Stimulated activated CD4-positive, alpha-beta T cell treated with anti-CD3 and anti-CD28 coated beads, Interleukin-1b, Interleukin-23, amount 100 ng/mL, for 4 hours (primary cell): ENCODE results near the gene KCNN3.
A peak's percentile ranks its signal among the peaks of the same experiment; 100 is the strongest.

Source experiments
- DNase-seq, 2 donors: peaks; one replicate each; pipeline ENCODE4 v3.0.0-alpha.2; 2020; ENCODE audit warnings: low read depth in 2 of 2

Gene KCNN3

GRCh38 chr1:154793685-154794084, 76.4 kb downstream of the KCNN3 start:
- DNase-seq: no peak

DNA sequence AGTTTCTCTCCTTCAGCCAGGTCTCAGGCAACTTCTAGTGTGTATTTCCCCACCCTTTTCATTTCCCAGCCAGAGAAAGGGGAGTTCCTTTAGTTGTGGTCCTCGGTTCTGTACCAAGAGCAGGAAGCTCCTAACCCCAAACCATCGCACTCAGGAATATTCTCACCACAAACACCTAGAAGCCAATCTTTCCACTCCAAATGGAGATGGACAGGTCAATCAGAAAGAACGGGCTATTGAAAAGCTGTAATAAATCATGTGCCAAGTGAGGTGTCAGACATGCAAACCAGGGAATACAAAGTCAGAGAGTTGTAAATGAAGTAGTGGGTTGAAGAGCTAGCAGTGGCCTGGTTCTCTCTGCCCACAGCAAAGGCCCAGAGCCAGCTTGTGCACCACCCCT, 77.2 kb downstream of the KCNN3 start:
- DNase-seq: no peak

DNA sequence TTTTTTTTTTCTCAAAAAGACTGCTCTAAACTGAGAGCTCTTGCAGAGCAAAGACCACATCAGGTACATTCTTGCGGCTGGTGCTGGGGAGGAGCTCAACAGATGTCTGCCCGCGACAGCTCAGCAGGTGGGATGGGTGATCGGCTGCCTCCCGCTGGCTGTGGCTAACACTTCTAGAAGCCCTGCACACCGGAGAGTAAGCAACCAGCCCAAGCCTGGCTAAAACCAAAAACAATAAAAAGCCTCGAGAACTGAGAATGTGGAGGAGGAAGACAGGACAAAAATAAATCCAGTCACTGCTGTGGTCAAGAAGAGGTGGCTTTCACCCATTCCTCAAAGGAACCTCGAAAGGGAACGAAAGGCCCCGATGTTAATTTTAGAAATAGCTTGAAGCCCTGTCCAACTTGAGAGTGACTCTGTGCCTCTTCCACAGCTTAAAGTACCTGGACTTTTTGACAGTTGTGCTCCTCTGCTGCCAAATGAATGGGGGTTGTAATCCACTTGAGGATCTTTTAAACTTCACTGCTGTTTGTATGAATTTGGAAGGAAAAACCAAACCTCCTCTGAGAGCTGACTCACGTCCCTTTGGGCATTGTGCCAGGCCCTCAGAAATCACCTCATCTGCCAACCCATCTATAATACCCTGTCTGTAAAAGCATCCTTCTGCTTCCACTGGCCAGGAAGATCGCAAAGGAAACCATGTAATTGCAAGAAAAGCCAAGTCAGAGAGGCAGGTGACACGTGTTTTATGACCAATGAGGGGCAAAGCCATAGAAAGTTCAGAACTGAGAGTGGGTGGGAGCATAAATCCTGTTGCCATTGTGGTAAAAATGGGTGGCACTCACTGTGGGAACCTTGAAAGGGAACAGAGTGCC, 78.6 kb downstream of the KCNN3 start:
- peak; percentile 46 to 69 for DNase-seq

GRCh38 chr1:154788886-154789285, 81.2 kb downstream of the KCNN3 start:
- no peak for DNase-seq

DNA sequence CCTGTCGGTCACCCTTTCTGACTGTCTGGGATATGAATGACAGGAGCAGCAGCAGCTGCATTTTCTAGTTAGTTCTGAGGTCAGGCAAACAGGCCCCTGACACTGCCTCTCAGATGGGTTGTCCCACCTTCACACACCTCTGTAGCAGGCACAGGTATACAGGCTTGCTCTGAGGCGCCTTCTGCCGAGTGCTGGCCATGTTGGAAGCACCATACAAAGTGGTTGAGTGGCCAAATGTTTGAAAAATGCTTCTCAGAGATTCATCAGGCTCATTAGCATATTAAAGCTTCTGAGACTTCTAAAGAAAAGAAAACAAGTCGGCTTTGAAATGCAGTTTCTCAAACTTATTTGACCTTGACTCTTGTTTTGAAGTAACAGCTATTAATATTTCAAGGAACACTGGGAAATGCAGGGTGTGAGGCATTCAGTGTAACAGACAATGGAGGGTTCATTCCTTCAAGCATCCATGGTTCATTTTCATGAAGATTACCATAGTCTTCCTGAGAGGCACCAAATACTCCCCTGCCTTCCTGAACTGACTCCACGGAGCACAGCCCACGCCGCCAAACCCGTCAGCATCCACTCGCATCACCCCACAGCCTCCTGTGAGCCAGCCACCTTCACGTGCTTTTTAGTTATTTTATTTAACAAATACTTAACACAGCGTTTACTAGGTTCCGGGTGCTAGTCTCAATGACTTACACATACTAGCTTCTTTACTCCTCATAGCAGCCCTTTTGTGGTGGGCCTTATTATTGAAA, 81.8 kb downstream of the KCNN3 start:
- DNase-seq: no peak

GRCh38 chr1:154786804-154787570, 83.1 kb downstream of the KCNN3 start:
- DNase-seq: no peak

- peak; percentile 31 to 36 for DNase-seq
Measured at GRCh38 chr1:154784924-154785531, 85.1 kb downstream of the KCNN3 start.

- no peak for DNase-seq
Measured at GRCh38 chr1:154784416-154784815, 85.7 kb downstream of the KCNN3 start.

DNA sequence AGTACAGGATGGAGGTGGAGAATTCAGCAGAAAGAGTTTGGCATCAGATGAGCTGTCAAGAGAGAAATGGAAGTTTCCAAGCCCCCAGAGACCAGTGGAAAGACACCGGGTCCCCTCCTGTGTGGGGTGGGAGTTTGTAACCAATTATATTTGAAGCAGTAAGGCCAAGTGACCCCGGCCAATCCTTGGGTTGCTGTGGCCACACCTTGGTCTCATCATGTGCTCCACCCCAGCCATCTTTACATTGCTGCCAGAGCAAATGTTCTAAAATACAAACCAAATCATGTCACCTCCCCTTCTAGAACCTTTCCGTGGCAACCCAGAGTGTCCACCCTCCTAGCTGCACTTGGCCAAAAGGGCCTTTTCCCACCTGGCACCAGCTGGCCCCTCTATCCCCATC, 86.1 kb downstream of the KCNN3 start:
- DNase-seq: no peak

GRCh38 chr1:154780541-154780940, 89.5 kb downstream of the KCNN3 start:
- DNase-seq: no peak

- DNase-seq: no peak
Measured at GRCh38 chr1:154779551-154780189, 90.4 kb downstream of the KCNN3 start.

- DNase-seq: no peak
Measured at GRCh38 chr1:154778944-154779343, 91.1 kb downstream of the KCNN3 start.

DNA sequence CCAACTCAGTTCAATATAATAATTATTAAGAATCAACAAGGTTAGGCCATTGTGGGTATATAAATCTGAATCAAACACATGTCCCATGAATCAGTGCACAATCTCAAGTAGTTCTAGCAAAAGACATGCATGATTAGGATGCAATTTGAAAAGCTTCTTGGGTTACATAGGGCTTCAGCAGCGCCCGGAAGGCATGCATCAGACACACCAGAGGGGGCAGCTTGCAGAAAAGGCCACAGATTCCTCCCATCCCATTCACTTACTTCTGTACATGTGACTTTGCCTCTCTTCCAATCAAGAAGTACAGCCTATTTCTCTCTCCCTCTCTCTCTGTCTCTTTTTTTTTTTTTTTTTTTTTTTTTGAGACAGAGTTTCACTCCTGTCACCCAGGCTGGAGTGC, 91.8 kb downstream of the KCNN3 start:
- DNase-seq: no peak

- DNase-seq: no peak
Measured at GRCh38 chr1:154777781-154778180, 92.3 kb downstream of the KCNN3 start.

DNA sequence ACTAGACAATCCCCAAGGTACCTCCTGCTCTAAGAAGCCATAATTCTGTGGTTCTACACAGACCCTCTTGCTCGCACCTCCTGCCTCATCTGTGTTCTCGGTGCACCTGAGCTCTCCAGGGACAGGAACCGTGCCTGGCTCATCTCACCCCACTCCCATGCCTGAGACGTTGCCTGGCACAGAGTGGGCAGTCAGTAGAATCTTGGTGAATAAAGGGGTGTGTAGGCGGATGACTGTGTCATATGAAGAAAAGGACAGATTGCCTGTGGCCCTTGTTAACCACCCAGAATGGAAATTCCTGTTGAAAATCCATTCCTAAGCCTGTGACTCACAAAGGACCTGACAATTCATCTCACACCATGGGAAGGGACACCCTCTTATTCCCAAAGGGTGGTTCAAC, 92.9 kb downstream of the KCNN3 start:
- no peak for DNase-seq

DNA sequence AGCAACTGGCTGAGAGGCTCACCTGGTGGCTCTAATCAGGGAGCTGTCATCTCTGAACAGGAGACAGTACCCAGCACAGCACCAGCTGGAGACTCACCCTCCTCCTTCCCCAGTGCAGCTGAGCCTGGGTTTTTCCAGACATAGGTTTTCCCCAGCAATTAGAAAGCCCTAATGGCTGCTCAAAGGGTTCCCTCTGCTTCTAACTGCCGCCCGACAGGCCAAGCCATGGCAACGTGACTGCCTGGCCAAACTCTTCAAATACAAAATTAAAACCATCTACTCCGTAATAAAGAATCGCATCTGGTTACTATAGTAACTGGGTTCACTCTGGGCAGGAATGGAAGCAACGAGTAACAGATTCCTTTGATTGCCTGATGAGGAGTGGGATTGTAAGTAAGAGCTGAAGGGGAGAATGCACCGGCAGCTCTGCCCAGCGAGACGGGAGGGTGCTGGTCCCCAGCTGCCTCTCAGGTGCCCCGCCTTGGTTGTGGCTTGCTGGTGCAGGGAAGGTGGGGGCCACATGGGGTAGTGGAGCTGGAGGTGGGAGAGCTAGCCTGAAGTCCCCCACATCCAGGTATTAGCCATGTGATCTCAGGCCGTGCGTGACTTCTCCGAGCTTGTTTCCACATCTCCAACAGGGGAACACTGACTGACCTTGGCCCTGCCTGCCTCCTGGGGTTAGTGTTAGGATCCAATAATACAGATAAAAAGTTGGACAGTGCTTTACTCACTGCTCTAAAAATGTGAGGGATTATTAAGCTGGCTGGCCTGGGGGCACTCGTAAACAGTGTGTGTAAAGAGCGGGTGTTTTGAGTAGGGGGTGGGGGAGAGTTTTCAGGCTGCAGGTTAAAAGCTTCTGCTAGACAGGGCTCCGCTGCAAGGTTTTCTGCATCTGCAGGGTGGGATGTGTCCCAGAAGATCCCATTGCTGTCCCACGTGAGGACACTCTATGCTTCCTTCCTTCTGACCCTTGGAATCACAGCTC, 94.2 kb downstream of the KCNN3 start:
- no peak for DNase-seq

DNA sequence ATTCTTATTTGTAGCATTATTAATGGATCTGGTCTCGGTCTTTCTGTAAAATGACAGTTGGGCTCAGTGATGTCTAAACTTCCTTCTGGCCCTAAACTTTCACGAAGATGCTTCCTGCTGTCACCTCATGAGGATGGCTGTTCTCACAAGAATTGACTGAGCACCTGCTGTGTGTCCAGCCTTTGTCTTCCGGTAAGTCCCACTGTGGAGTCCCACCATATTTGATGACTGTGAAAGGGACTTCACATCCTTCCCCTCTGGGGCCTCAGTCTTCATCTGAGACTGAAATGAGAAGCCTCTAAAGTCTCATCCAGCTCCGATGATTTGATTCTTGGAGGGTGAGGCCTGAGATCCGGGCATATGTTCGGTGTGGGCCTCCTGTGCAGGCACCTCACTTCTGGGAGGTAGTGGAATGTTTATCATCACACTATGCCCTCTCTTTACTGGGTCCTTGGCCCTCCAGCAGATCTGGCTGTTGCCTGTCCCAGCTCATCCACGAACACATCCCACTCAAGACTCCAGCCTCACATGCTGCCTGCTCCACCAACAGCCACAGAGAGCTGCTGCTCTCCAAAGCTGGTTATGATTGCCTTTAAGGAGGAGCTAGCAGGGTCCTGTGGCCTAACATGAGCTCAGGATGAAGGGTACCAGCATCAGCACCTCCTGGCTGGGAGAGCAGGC, 95.8 kb downstream of the KCNN3 start:
- no peak for DNase-seq

- no peak for DNase-seq
Measured at GRCh38 chr1:154773551-154773950, 96.5 kb downstream of the KCNN3 start.
